ENCODE results near the gene ADAP1.

The ADAP1 gene

DNA sequence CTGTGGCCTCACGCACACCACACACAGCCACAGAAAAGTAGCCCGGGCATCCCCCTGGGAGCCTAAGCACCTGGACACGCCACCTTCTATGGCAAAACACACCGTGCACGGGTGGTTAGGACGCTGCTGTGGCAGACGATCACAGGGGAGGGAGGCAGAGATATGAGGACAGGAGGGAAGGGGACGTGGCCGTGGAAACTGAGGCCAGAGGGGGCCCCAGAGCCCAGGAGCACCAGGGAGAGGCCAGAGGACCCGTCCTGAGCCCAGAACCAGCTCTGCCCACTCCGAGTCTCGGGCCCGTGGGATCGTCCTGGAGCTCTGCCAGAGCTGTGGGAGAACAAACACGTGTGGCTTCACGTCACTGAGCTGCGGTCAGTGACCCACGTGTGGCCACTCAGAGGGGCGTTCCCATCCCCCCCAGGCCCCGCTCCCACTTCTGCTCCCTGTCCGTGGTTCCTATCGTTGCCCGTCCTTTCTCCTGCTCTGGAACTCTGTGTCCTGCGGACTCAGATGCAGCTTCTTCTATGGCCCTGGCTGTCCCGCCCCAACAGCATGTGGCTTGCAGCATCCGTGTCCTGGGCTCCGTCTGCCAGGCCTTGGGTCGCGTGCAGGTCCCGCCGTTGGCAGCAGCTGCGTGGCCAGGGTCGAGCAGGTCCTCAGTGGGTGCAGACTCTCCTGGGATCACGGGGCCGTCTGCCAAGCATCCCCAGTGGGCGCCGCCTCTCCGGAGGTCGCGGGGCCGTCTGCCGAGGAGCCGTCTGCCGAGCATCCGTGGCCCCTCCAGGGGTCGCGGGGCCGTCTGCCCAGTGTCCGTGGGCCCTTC lies 47.1 kb downstream of the ADAP1 start:
- DNase-seq: no peak

DNA sequence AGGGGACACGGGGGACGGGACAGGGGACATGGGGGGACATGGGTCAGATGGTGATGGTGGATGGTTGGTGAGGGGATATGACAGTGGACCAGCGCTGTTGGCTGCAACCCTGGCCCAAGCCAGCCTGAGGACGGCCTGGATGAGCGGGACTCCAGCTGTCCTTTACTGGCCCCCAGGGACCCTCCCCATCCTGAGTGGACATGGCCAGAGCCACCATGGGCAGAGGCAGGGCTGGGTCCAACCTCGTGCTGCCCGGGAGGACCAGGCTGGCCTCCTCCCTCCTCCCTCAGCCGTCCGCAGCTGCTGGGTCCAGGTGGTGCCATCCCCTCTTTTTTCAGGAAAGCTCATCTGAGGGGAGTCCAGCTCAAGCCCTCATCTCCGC lies 47.7 kb downstream of the ADAP1 start:
- no peak for DNase-seq

DNA sequence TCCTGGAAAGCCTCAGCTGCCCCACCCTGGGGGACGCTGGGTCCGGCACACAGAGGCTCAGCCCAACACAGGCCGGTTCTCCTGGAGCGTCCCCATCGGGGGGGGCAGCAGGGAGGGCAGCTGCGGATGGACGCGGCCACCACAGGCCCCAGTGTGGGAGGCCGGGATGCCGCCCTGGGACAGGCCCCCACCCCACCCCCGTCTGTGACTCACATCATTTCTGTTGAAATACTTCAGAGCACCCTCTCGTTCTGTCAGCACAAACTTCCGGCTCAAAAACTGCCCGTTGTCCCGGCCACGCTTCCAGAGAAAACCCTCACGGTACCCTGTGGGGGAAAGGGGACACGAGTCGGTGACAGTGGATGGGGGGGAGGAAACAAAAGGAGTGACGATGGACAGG lies 49.6 kb downstream of the ADAP1 start:
- DNase-seq: no peak

DNA sequence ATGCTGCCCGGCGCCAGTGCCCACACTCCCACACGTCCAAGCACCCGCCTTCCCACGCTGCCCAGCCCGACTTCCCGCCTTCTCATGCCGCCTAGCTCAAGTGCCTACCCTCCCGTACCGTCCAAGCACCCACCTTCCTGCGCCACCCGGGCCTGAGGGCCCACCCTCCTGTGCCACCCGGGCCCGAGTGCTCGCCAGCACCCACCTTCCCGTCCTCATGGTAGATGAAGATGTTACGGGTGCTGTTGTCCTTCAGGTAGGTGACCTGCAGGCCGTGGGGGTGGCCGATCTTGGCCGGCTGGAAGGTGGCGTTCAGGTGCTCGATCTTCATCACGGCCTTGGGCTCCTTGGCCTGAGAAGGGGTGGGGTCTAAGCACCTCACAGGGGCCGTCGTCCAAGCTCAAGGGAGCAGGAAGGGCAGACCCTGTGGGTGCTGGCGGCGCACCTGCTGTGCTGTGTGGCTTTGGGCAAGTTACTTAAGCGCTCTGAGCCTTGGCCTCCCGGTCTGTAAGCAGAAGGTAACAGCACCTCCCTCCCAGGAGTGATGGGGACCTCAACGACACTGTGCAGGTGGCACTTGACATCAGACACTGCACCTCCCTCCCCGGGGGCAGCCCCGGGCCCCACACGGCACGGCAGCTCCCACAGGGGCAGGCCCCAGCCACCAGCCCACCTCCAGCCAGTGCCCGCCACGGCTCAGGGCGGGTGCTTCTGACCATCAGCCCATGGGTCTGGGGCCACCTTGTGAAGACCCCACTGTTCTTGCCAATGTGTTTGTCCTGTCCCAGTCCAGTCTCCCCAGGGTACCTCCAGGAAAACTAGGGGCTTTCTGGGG lies 50.3 kb downstream of the ADAP1 start:
- DNase-seq: no peak

DNA sequence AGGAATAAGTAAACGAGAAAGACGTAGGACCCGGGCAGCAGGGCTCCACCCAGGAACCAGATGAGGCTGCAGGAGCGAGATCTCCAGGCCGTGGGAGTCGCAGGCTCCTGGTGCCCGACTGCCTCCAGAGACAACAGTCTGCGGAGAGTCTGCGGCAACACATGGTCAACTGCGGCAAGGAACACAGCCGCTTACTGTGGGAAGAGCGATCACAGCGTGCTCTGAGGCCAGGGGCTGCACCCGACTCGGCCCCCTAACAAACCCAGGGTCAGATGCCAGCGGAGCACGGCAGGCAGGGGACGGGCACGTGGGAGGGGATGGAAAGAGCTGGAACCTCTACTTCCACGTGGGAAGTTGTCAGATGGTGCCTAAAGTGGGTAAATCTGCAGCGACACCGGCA lies 51.5 kb downstream of the ADAP1 start:
- no peak for DNase-seq

DNA sequence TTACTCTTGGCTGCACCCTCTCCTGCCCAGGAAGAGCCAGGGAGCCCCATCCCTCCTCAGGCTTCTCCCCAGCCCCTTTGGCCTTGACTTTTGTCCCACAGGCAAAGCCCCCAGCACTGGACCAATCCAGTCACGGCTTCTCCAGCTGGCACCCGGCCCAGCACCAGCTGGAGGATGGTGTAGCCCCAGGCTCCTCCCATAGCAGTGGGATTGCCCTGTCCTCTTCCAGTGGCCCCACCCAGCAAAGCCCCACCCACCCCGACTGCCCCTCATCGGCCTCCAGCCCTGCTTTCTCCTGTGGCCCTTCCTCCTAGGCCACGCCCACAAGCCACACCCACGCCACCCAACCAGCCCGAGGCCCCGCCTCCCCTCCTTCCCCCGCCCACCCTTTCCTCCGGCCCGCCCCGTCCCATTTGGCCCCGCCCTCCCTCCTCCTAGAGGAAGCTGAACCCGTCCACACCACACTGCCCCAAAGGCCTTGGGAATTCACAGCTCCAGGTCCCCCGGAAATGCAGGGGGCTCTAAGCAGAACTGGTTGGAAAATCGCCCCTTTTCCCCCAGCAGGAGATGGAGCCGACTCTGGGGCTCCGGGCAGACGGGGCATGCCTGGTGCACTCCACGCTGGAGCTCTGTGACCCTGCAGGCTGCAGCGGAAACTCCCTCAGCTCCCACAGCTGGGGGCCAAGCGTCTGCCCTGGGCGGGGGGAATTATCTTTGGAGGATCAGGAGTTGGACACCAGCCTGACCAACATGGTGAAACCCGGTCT lies 52.9 kb downstream of the ADAP1 start:
- peak; percentile 84 for DNase-seq

DNA sequence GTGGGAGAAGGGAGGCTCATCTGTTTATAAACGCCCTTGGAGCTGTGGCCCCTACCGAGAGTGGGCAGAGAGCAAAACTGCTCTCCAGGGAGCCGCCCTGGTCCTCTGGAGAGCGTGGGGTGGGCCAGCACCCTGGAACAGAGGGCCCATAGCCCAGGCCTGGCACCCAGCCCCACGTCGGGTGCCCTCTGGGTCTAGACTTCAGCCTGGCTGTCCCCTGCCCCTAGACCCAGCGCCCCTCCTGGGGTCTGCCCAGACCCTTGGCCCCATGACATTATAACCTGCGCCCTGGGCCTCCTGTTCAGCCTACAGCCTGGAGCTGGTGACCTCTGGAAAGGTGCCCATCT lies 53.5 kb downstream of the ADAP1 start:
- no peak for DNase-seq

DNA sequence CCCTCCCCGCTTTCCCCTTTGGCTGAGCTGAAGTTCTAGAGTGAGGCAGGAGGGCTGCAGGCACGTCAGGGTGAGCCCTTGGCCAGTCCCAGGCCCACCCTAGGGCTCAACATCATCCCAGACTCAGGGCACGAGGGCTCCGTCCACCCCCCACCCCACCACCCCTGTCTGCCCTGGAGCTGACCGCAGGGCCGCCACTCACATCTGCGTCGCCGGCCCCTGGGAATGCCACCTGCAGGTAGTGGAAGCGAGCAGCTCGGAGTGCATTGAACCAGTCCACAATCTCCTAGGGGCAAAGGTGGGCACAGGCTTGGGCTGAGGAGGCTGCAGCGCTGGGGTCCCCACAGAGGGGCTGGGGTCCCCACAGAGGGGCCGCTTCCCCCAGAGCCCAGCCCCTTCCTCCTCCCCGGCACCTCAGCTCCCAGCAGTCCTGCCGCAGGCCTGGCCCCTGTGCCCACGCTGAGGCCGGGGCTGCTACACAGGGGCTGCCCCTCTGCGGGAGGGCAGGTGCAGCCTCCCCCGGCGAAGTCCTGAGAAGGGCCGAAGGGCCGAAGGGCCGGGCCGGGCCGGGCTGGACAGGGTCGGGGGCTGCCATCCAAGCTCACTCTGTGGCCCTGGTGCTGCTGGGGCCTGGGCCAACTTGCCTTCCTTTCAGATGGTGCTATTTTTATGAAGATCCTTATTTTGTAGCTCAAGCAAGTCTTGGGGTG lies 54.0 kb downstream of the ADAP1 start:
- no peak for DNase-seq

DNA sequence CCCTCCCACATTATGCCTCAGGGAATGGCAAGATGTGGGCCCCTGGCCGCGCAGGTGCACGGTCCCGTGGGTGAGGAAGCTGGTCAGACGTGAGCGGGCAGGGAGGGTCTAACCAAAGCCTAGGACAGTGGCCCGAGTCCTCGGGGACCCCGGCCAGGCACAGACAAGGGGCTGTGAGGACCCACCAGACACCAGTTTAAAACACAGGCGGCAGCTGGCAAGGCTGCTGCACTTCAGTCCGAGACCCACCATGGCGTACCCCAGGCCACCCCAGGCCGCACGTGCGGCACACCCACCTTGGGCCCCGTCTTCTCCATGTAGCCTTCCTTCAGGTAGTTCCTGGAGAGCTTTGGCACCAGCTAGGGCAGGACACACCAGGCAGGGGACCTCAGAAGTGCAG lies 54.7 kb downstream of the ADAP1 start:
- DNase-seq: no peak

DNA sequence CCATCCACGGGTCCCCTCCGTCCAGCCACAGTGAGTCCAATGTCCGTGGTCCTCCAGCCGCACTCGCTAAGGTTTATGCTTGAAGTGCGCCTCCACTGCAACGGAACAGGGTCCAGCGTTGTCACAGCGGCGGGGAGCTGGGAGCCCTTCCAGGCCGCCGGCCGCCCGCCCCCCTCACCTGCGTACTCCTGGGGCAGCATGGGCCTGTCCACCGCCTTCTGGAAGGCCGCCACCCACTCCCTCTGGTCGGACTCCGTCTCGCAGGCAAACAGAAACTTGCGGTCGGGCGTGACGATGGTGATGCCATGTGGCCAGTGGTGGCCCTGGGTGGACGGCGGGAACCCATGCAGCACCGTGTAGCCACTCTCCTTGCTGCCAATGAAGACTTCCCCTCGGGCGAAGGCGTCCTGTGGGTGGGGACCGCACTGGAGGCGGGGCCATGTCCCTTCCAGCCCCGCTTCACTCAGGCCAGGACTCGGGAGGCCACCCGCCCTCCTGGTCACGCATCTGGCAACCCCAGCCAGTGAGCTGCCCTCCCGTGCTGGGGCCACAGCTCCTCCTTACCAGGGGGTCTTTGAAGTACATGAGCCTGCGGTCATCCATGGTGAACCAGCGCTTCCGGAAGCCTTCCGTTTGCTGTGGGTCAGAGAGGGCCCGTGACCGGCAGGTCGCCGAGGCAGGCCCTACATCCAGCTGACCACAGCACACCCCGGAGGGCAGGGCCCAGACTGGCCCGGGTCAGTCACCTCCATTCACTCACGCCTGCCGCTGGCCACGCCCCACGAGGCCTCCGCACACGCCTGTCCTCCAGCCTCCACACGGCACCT lies 55.4 kb downstream of the ADAP1 start:
- DNase-seq: no peak

DNA sequence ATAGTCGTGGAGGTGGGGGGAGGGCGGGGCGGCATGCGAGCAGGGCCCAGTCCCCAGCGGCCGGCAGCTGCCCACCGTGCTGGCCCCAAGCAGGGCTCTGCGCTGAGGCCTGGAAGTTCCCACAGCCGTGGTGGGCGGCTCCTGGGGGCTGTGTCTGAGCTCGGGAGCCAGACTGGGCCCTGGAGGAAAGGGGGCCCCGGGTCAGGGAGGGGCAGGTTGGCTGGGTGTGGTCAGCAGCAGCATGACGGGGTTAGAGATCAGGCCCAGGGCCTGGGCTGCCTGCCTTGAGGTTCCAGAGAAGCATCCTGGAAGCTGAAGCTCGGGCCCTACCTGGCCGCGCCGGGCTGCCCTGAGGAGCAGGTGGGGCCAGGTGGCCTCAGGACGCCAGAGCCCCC lies 56.0 kb downstream of the ADAP1 start:
- DNase-seq: no peak

DNA sequence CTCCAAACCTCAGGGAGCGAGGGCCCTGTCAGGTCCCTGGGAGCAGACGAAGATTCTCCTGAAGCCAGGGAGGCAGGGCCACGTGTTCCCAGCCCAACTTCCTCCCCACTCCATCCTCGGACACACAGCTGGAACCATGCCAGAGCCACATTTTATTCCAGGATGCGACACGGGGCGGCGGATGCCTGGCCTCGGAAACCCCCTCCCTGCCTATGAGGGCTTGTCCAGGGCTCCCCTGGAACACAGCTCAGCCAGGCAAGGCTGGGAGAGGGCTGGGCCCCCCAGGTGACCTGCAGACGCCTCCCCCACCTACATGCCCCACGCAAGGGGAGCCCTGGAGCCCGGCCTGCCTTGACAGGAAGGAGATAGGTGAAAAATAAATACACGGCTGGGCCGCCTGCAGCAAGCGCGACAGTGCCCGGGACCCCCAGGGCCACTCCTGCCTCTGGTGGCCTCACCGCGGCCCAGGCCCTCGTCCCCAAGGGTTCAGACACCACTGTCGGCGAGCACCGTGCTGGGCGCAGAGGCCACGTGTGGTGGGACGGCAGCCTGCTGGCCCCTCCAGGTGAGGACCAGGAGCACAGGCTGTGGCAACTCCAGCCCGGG lies 56.6 kb downstream of the ADAP1 start:
- peak; percentile 69 for DNase-seq

DNA sequence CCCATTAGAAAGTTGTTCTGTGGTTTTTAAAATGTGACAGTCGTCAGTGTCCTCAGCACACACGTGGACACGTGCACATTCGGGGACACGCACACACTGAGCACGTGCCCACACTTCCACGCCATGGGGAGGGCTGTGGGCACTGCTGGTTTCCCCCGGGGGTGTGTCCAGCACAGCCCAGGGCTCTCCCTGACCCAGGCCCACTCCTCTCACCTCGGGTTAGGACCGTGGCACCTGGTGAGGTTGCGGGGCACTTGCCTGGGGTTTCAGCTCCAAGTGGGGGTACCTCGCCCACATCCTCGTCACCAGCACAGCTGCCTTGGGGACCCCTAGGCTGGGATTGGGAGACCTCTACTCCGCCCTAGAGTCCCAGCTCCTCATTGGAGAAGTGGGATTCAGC lies 57.4 kb downstream of the ADAP1 start:
- no peak for DNase-seq

DNA sequence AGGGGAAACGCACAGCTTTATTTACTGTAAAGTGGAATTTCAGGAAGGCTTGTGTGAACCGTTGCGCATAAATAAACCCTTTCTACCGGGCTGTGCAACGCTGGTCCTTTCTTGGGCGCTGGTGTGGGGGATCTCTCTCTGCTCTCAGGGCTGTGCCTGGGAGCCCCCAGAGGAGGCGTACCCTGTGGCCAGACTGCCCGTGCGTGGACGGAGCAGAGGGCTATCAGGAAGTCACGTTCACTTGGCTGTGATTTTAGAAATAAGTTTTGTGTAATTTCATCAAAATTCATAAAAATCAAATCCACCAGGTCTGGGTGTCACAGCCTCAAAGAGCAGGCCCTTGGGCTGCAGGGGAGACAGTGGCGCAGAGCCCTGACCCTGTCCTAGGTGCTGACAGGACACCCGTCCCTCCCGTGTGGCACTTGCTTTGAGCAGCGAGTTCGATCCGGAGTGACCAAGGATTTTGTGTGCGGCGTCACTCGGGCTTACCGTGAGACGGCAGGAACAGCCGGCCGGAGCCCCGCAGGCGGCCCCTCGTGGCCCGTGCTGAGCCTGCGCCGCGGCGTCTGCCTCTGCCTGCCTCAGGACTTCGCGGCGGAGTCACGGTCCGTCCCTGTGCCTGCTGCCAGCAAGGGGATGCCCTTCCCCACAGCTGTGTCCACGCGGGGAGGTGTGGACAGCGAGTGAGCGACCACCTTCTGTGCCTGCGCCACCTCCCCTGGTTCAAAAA lies 58.0 kb downstream of the ADAP1 start:
- no peak for DNase-seq

DNA sequence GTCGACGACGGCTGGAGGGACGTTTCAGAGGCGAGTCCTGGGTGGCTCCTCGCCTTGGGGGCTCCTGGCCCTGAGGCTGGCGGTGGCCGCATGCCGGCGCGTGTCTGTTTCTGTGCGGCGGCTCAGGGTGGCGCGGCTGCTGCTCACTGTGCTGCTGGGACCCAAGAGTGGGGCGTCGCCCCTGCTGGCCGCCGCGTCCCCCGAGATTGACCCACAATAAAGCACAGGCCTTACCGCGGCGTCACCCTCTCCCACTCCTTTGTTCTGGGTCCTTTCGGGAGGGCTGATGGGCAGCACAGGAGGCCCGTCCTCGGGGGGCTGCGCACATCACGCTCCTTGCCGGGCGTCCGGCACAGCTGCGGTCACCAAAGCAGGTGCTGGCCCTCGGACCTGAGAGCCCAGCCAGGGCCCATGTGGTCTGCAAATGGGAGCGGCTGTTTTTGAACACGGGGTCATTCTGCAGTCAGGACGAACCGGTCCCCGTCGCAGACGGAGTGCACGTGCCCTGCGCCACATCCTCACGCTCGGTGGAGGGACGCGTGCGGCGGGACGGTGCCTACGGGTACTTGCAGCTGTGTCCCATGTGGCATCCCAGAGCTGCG lies 58.9 kb downstream of the ADAP1 start:
- DNase-seq: no peak

DNA sequence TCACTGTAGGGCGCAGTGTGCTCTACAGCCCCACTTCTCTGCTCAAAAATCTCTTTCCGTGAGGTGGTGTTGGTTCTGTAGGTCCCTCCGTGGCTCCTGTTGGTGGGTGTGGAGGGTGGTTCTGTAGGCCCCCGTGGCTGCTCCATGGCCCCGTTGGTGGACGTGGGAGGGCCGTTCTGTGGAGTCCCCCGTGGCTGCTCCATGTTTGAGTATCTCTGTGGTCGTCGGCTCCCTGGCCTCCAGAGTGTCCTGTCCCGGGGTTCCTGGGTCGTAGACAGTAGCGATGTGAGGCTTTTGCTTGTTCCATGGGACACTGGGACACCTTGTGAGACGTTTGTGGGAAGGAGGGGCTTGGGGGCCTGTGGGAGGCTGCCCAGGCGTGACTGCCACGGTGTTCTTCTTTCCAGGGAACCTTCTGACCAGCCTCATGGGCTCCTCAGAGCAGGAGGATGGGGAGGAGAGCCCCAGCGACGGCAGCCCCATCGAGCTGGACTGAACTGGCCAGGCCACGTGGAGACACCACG lies 59.5 kb downstream of the ADAP1 start:
- no peak for DNase-seq

DNA sequence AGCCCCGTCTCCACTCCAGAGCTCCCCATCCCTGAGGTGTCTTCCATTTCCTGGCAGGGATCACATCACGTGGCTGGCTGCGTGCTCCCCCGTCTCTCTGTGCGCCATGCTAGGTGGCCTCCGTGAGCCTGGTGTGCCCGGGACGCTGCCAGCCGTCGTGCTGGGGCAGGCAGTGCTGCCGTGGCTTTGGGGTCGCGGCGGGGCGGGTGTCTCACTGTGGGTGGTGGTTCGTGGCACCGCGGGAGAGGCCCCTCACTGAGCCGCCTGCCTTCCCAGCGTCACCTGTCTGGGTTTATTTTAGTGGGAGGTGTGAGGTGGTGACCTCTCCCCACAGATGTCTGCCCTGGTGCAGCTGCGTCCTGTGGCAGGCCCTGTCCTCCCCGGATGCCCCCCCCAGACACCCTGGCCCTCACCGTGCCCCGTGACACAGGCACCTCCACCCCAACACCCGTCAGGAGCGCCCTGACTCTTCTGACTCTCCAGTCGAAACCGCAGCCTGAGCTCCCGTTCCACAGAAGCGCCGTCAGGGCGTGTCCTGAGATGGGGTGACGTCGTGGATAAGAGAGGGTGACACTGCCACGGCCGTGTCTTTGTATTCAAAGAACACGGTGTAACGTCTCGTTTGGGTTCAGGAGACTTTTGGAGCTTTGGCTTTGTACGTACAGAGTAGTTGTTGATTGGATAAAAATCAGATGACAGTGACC lies 60.2 kb downstream of the ADAP1 start:
- no peak for DNase-seq

DNA sequence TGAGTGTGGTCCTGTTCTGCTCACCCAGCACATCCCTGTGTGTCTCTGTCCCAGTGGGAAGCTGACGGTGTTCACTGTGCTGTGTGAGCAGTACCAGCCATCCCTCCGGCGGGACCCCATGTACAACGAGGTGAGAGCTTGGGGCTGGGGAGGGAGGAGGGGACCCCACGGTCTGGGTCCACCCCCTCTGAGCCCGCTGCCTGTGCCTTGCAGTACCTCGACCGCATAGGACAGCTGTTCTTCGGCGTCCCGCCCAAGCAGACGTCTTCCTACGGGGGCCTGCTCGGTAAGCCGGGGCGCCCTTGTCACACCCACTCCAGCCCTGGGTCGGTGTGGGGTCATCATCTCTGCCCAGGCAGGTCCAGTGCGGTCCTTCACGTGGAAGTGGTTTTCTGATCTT lies 60.8 kb downstream of the ADAP1 start:
- DNase-seq: no peak
